Natural killer cell (primary cell): Measurements from ENCODE around the gene RELT. TPM values are rescaled to one million over a fixed set of nuclear protein-coding genes. Genes with fewer than 3 reads are reported as not detected.
A peak's percentile ranks its signal among the peaks of the same experiment; 100 is the strongest.

Experiments
- ATAC-seq, 3 donors: fragments of 150-1000 bp in 2 of 3; fragments of 200-7000 bp in 1 of 3; cut with Tn5 transposase; 1 replicate in 1 of 3; 2 replicates in 2 of 3; pipeline ENCODE4 v1.10.0; 2021; ENCODE audit warnings: mild to moderate bottlenecking in 2 of 3, moderate library complexity in 2 of 3
- DNase-seq, 2 donors: peaks; one replicate each; pipeline versions ENCODE4 v3.0.0 to v3.0.0-alpha.2; 2013 to 2021; ENCODE audit warnings: mixed read lengths in 1 of 2
- H3K27ac ChIP-seq: one replicate; pipeline ENCODE4 v1.5.1; 2013; ENCODE audit warnings: mild to moderate bottlenecking, low read length
- H3K27me3 ChIP-seq: one replicate; pipeline ENCODE4 v1.6.1; 2013; ENCODE audit warnings: low read length; ENCODE audit not compliant: control insufficient read depth, insufficient read depth
- H3K36me3 ChIP-seq: one replicate; pipeline ENCODE4 v1.6.1; 2013; ENCODE audit warnings: low read length; ENCODE audit not compliant: control insufficient read depth, insufficient read depth
- H3K4me1 ChIP-seq: one replicate; pipeline ENCODE4 v1.6.1; 2013; ENCODE audit warnings: low read length; ENCODE audit not compliant: control insufficient read depth, insufficient read depth
- H3K4me3 ChIP-seq: one replicate; pipeline ENCODE4 v1.5.1; 2013; ENCODE audit warnings: low read length
- H3K9me3 ChIP-seq: one replicate; pipeline ENCODE4 v1.6.1; 2013; ENCODE audit warnings: low read length; ENCODE audit not compliant: control insufficient read depth, insufficient read depth
- H3K27ac Mint-ChIP-seq, 2 donors: one replicate each; pipeline ENCODE4 v1.8.0; 2022; ENCODE audit warnings: mild to moderate bottlenecking in 2 of 2, mixed read lengths in 2 of 2, moderate library complexity in 1 of 2
- H3K27me3 Mint-ChIP-seq, 2 donors: one replicate each; pipeline ENCODE4 v1.8.0; 2022; ENCODE audit warnings: low read depth in 2 of 2, mixed read lengths in 2 of 2
- H3K36me3 Mint-ChIP-seq: one replicate; pipeline ENCODE4 v1.8.0; 2022; ENCODE audit warnings: mixed read lengths
- H3K4me1 Mint-ChIP-seq, 2 donors: one replicate each; pipeline ENCODE4 v1.8.0; 2022; ENCODE audit warnings: mixed read lengths in 2 of 2
- H3K4me3 Mint-ChIP-seq: one replicate; pipeline ENCODE4 v1.8.0; 2022; ENCODE audit warnings: mild to moderate bottlenecking, moderate library complexity, mixed read lengths
- H3K9me3 Mint-ChIP-seq, 2 donors: one replicate each; pipeline ENCODE4 v1.8.0; 2022; ENCODE audit warnings: mixed read lengths in 2 of 2
- CTCF ChIP-seq: fragments of 200-600 bp; IDR thresholded peaks from one replicate; pipeline ENCODE4 v1.8.0; 2022; ENCODE audit warnings: antibody characterized with exemption
- WGBS: methylation state at CpG from one replicate; pipeline ENCODE4 v1.1.7; 2013; ENCODE audit warnings: missing lambda C conversion rate; ENCODE audit not compliant: insufficient coverage; 5-methylcytosine and 5-hydroxymethylcytosine counted together
- intact Hi-C: fragments of 100-400 bp; cut with micrococcal nuclease; formaldehyde crosslinking; loops from one replicate; pipeline ENCODE4 v1.14.2; 2022
- total RNA-seq, 4 donors: library from RNA; stranded (reverse); fragments of 120-200 nt in 1 of 4; gene quantifications; one replicate each; pipeline versions ENCODE4 v1.2.3 to v1.2.4, GENCODE V29; 2013 to 2022

The RELT gene
- 100 to 1,000 TPM; 132 to 264 (median 151) TPM for total RNA-seq
- total RNA-seq (2013), result 37.0 TPM

GRCh38 chr11:73376160-73376802, at the start of gene RELT:
RELT (plus strand) TSS chr11:73376399; CDS start chr11:73389137, 12,738 bp downstream.
- peaks cover 61% of the 10 kb centered on the region for H3K4me1 ChIP-seq

GRCh38 chr11:73326929-73327811, 49.0 kb upstream of the RELT start:
- Mint-ChIP-seq H3K27me3 (no peaks in the 10 kb centered on the region), H3K36me3 (no peaks in the 10 kb centered on the region), H3K4me3 (no peak overlapping the region), H3K9me3 (no peaks in the 10 kb centered on the region), H3K27ac (no peak overlapping the region), H3K4me1 (peaks cover 0 to 8% of the 10 kb centered on the region in 2 donors)
- Histone ChIP-seq H3K27ac (no peak overlapping the region), H3K4me3 (no peak overlapping the region), H3K4me1 (no peaks in the 10 kb centered on the region), H3K9me3 (no peaks in the 10 kb centered on the region), H3K36me3 (no peaks in the 10 kb centered on the region), H3K27me3 (no peaks in the 10 kb centered on the region)
- no peak for DNase-seq
- intact Hi-C loops, result no loop called here
- ATAC-seq, result peak; percentile 34 to 49 (median 43)
- whole genome bisulfite sequencing, result 71% methylated on average over 10 of the region's 10 CpGs
- TF ChIP-seq CTCF, result no peak

More at GRCh38 chr11:73376160-73376802, at the start of gene RELT:
- Mint-ChIP-seq H3K27ac (peak within 1 kb of the TSS; percentile 91 to 95), H3K27me3 (no peaks in the 10 kb centered on the region), H3K4me1 (peaks cover 14 to 45% of the 10 kb centered on the region in 2 donors), H3K9me3 (no peaks in the 10 kb centered on the region), H3K4me3 (peak within 1 kb of the TSS; percentile 91), H3K36me3 (no peaks in the 10 kb centered on the region)
- peak; percentile 96 to 97 for DNase-seq
- H3K36me3 ChIP-seq, result no peaks in the 10 kb centered on the region
- under 1% methylated on average over 96 of the region's 96 CpGs for WGBS
- H3K27me3 ChIP-seq, result no peaks in the 10 kb centered on the region
- peak; percentile 94 for TF ChIP-seq CTCF
- H3K4me3 ChIP-seq, result peak within 1 kb of the TSS; percentile 69
- H3K27ac ChIP-seq, result peak within 1 kb of the TSS; percentile 89
- intact Hi-C loops, result loop anchor here (2.0 kb wide), 2 partner anchors 17 to 25 kb away; no protein-coding TSS in a partner anchor
- no peaks in the 10 kb centered on the region for H3K9me3 ChIP-seq
- peak; percentile 76 to 90 (median 76) for ATAC-seq

GRCh38 chr11:73327812-73328364, 48.3 kb upstream of the RELT start:
- 81% methylated on average over 4 of the region's 4 CpGs for WGBS
- Histone ChIP-seq H3K36me3 (no peaks in the 10 kb centered on the region), H3K27me3 (no peaks in the 10 kb centered on the region), H3K4me1 (no peaks in the 10 kb centered on the region), H3K9me3 (no peaks in the 10 kb centered on the region), H3K4me3 (no peak overlapping the region), H3K27ac (no peak overlapping the region)
- intact Hi-C loops, result no loop called here
- no peak overlapping the region for H3K27ac Mint-ChIP-seq
- H3K9me3 Mint-ChIP-seq, result no peaks in the 10 kb centered on the region
- no peak for DNase-seq
- no peaks in the 10 kb centered on the region for H3K27me3 Mint-ChIP-seq
- H3K4me3 Mint-ChIP-seq, result no peak overlapping the region
- no peak for TF ChIP-seq CTCF
- H3K4me1 Mint-ChIP-seq, result peaks cover 0 to 8% of the 10 kb centered on the region in 2 donors
- H3K36me3 Mint-ChIP-seq, result no peaks in the 10 kb centered on the region
- ATAC-seq, result no peak
